ENCODE results near the gene BLMH. TPM values are rescaled to one million over a fixed set of nuclear protein-coding genes. Genes with fewer than 3 reads are reported as not detected.

Gene BLMH
- total and polyA plus RNA-seq, 4 donors, result 4.2 to 17.5 (median 12.9) TPM

DNA sequence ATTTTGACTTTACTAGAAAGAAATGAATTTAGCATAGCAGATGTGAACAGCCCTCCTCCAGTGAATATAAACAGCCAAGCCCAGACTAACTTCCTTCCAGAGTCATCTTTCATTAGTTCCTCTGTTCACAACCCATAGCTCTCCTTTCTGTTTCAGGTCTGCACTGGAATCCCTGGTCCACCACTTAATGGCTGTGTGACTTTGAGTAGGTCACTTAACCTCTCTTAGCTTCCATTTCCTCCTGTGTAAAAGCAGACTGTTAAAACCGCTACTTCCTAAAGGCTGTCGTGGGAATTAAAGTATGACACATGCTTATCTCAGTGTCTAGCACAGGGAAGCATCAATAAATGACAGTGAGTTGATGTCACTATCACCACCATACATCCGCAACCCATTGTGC lies 63.7 kb downstream of the BLMH start:
- Histone ChIP-seq H3K27me3 (ENCODE audit: control insufficient read depth in 4 of 4, insufficient read depth in 4 of 4, low read length in 3 of 4) (no peaks in the 10 kb centered on the region), H3K9ac (ENCODE audit: low read depth in 1 of 2, low read length in 2 of 2) (no peak overlapping the region), H3K4me1 (ENCODE audit: control insufficient read depth in 4 of 4, insufficient read depth in 4 of 4, low read length in 3 of 4) (no peaks in the 10 kb centered on the region), H3K4me3 (ENCODE audit: low read depth in 1 of 3, low read length in 3 of 3) (no peak overlapping the region), H3K27ac (ENCODE audit: low read depth in 1 of 2, low read length in 2 of 2) (no peak overlapping the region), H3K36me3 (ENCODE audit: control insufficient read depth in 4 of 4, insufficient read depth in 3 of 4, low read depth in 1 of 4, low read length in 3 of 4) (no peaks in the 10 kb centered on the region), H3K9me3 (ENCODE audit: control insufficient read depth in 4 of 4, low read length in 3 of 4) (no peaks in the 10 kb centered on the region)
- DNase-seq (ENCODE audit: low spot score), result no peak
- 87% methylated on average over 3 of the region's 3 CpGs for WGBS
- TF ChIP-seq EGR1 (IDR thresholded peaks at IDR 0.05; ENCODE audit: low read depth in 2 of 2), result no peak
- TF ChIP-seq YY1 (IDR thresholded peaks at IDR 0.05), result no peak
- no peak for TF ChIP-seq ATF3 (IDR thresholded peaks at IDR 0.05)
- no peak for TF ChIP-seq RXRA (IDR thresholded peaks at IDR 0.05)
- no peak for TF ChIP-seq JUND (IDR thresholded peaks at IDR 0.05)
- TF ChIP-seq NR2F2 (IDR thresholded peaks at IDR 0.05), result no peak
- TF ChIP-seq, protein P1, sequence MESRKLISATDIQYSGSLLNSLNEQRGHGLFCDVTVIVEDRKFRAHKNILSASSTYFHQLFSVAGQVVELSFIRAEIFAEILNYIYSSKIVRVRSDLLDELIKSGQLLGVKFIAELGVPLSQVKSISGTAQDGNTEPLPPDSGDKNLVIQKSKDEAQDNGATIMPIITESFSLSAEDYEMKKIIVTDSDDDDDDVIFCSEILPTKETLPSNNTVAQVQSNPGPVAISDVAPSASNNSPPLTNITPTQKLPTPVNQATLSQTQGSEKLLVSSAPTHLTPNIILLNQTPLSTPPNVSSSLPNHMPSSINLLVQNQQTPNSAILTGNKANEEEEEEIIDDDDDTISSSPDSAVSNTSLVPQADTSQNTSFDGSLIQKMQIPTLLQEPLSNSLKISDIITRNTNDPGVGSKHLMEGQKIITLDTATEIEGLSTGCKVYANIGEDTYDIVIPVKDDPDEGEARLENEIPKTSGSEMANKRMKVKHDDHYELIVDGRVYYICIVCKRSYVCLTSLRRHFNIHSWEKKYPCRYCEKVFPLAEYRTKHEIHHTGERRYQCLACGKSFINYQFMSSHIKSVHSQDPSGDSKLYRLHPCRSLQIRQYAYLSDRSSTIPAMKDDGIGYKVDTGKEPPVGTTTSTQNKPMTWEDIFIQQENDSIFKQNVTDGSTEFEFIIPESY (IDR thresholded peaks at IDR 0.05), result no peak

GRCh38 chr17:30226878-30227277 lies 64.9 kb downstream of the BLMH start:
- no peak overlapping the region for H3K4me3 ChIP-seq (ENCODE audit: low read depth in 1 of 3, low read length in 3 of 3)
- no peaks in the 10 kb centered on the region for H3K4me1 ChIP-seq (ENCODE audit: control insufficient read depth in 4 of 4, insufficient read depth in 4 of 4, low read length in 3 of 4)
- H3K9me3 ChIP-seq (ENCODE audit: control insufficient read depth in 4 of 4, low read length in 3 of 4), result no peaks in the 10 kb centered on the region
- TF ChIP-seq GABPA (IDR thresholded peaks at IDR 0.05 in 1 of 2, conservative IDR thresholded peaks at IDR 0.05 in 1 of 2), result no peak
- TF ChIP-seq TAF1 (conservative IDR thresholded peaks at IDR 0.05), result no peak
- TF ChIP-seq RXRA (IDR thresholded peaks at IDR 0.05), result no peak
- TF ChIP-seq FOXA2 (IDR thresholded peaks at IDR 0.05), result no peak
- TF ChIP-seq, protein P1 (IDR thresholded peaks at IDR 0.05), result no peak
- no peak overlapping the region for H3K27ac ChIP-seq (ENCODE audit: low read depth in 1 of 2, low read length in 2 of 2)
- no peak for DNase-seq (ENCODE audit: low spot score)
- no peaks in the 10 kb centered on the region for H3K36me3 ChIP-seq (ENCODE audit: control insufficient read depth in 4 of 4, insufficient read depth in 3 of 4, low read depth in 1 of 4, low read length in 3 of 4)
- no peak overlapping the region for H3K9ac ChIP-seq (ENCODE audit: low read depth in 1 of 2, low read length in 2 of 2)
- 93% methylated on average over 10 of the region's 10 CpGs for WGBS
- no peaks in the 10 kb centered on the region for H3K27me3 ChIP-seq (ENCODE audit: control insufficient read depth in 4 of 4, insufficient read depth in 4 of 4, low read length in 3 of 4)

DNA sequence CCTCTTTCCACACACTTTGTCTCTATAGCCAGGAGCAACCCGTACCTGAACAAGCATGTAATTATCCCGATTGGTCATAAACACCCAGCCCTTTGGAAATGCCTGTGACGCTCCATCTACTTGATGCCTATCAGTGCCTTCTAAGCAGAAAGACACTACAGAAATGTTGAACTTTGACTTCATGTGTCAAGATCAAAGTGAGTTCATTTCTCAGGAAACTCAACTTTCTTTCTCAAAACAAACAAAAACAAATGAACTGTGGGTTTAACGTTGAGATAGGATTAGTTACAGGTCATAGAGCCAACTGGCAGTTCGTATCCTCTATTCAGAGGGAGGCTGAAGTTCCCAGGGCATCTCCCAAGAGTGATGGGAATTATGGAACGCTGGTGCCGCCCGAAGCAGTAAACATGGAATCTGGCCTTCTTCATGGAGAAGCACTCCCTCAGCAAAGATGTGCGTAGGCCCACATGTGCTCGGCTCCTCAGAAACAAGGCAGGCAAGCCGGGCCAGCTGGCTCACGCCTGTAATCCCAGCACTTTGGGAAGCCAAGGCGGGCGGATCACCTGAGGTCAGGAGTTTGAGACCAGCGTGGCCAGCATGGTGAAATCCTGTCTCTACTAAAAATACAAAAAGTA lies 65.7 kb downstream of the BLMH start:
- Histone ChIP-seq H3K27me3 (ENCODE audit: control insufficient read depth in 4 of 4, insufficient read depth in 4 of 4, low read length in 3 of 4) (no peaks in the 10 kb centered on the region), H3K9ac (ENCODE audit: low read depth in 1 of 2, low read length in 2 of 2) (no peak overlapping the region), H3K4me1 (ENCODE audit: control insufficient read depth in 4 of 4, insufficient read depth in 4 of 4, low read length in 3 of 4) (no peaks in the 10 kb centered on the region), H3K36me3 (ENCODE audit: control insufficient read depth in 4 of 4, insufficient read depth in 3 of 4, low read depth in 1 of 4, low read length in 3 of 4) (no peaks in the 10 kb centered on the region), H3K9me3 (ENCODE audit: control insufficient read depth in 4 of 4, low read length in 3 of 4) (no peaks in the 10 kb centered on the region), H3K4me3 (ENCODE audit: low read depth in 1 of 3, low read length in 3 of 3) (no peak overlapping the region), H3K27ac (ENCODE audit: low read depth in 1 of 2, low read length in 2 of 2) (no peak overlapping the region)
- WGBS, result 75% methylated on average over 15 of the region's 15 CpGs
- DNase-seq (ENCODE audit: low spot score), result no peak
- TF ChIP-seq FOXA2 (IDR thresholded peaks at IDR 0.05) (no peak), HNF4A (conservative IDR thresholded peaks at IDR 0.05) (peak in 1 of 2 donors; percentile 28)
